Pancreas (tissue), 10 donors: ENCODE data around the gene ANO4. TPM values are rescaled to one million over a fixed set of nuclear protein-coding genes. Genes with fewer than 3 reads are reported as not detected.

Experiments
- ATAC-seq, 4 donors: fragments of 200-7000 bp; cut with Tn5 transposase; one replicate each; pipeline versions ENCODE4 v1.8.0 to v1.9.1; 2020; ENCODE audit warnings: mild to moderate bottlenecking in 4 of 4, moderate library complexity in 4 of 4
- DNase-seq, 6 donors: peaks; one replicate each; pipeline ENCODE4 v3.0.0-alpha.2; 2020
- FAIRE-seq: peaks from 2 replicates; lab custom pipeline; 2012; peaks lifted over from hg19 to GRCh38; lab: Jason Lieb, UNC
- H3K27ac ChIP-seq, 4 donors: fragments of 200-600 bp; sonication (generic); 1 replicate in 3 of 4; 2 replicates in 1 of 4; pipeline versions ENCODE4 v1.5.0 to v1.8.0; 2020
- H3K27me3 ChIP-seq, 4 donors: fragments of 200-600 bp; one replicate each; pipeline ENCODE4 v1.8.0; 2021
- H3K36me3 ChIP-seq, 3 donors: fragments of 200-600 bp; sonication (generic) in 1 of 3; one replicate each; pipeline versions ENCODE4 v1.5.0 to v1.8.0; 2020 to 2021
- H3K4me1 ChIP-seq, 3 donors: fragments of 200-600 bp; one replicate each; pipeline ENCODE4 v1.8.0; 2021
- H3K4me3 ChIP-seq, 4 donors: fragments of 200-600 bp; sonication (generic) in 2 of 4; one replicate each; pipeline versions ENCODE4 v1.5.0 to v1.8.0; 2020 to 2021
- H3K9me3 ChIP-seq, 4 donors: fragments of 200-600 bp; one replicate each; pipeline ENCODE4 v1.8.0; 2021
- CTCF ChIP-seq, 4 donors: fragments of 200-600 bp; sonication (generic) in 3 of 4; IDR thresholded peaks; one replicate each; pipeline versions ENCODE4 v1.5.0 to v1.8.0; 2021; ENCODE audit warnings: antibody characterized with exemption in 4 of 4
- WGBS, 2 donors: extraction: QIAGEN DNeasy Blood & Tissue Kit; methylation state at CpG; one replicate each; pipeline ENCODE4 v1.1.7; 2013; 5-methylcytosine and 5-hydroxymethylcytosine counted together
- intact Hi-C, 3 donors: fragments of 100-400 bp; cut with DNase I; formaldehyde crosslinking; loops; one replicate each; pipeline versions ENCODE4 v1.11.1 to v1.14.2; 2022
- polyA plus RNA-seq, 2 donors: library from polyadenylated mRNA; stranded (reverse); fragments of 200-250 nt; gene quantifications; one replicate each; pipeline ENCODE4 v1.2.3, GENCODE V29; 2013
- total RNA-seq, 6 donors: library from RNA; stranded (reverse); fragmentation: NEBNext Ultra II Directional in 4 of 6; extraction: Animal tissue kit (Norgen Biotek cat#: 25700) in 4 of 6; gene quantifications; one replicate each; pipeline versions ENCODE4 v1.2.1 to v1.2.4, GENCODE V29; 2021 to 2023
- donor health status: healthy with polysubstance abuse.
- donor health status: DM: no; HTN: no; CAD: no; lungs with moderate emphysema.
- donor health status: DM: no; HTN: no; CAD: no.
- donor health status: control.
- donor health status: control.
- donor health status: Bipolar disorder and iron deficiency.
- donor health status: DM: yes; HTN: yes; CAD: no.
- donor health status: DM: no; HTN: no; CAD: no.
- donor health status: DM: no; HTN: no; CAD: no.
- donor health status: DM: yes; HTN: yes; CAD: no.

Gene ANO4
- total and polyA plus RNA-seq, 8 donors, result 0.14 to 2.1 (median 0.28) TPM; not detected in 1

GRCh38 chr12:101166866-101167265 lies 372.3 kb downstream of the ANO4 start:
- no peak for TF ChIP-seq CTCF (IDR thresholded peaks at IDR 0.05)
- intact Hi-C loops, result no loop called here
- Histone ChIP-seq H3K9me3 (no peaks in the 10 kb centered on the region), H3K4me3 (no peak overlapping the region), H3K4me1 (no peaks in the 10 kb centered on the region), H3K27me3 (no peaks in the 10 kb centered on the region), H3K36me3 (no peaks in the 10 kb centered on the region), H3K27ac (no peak overlapping the region)
- no peak for FAIRE-seq
- DNase-seq, result no peak
- ATAC-seq, result no peak
- WGBS, 2 donors, result 54 to 62% methylated on average over 5 of the region's 5 CpGs

- intact Hi-C loops, result no loop called here
- H3K9me3 ChIP-seq, result no peaks in the 10 kb centered on the region
- H3K4me1 ChIP-seq, result no peaks in the 10 kb centered on the region
- H3K36me3 ChIP-seq, result no peaks in the 10 kb centered on the region
- no peak for TF ChIP-seq CTCF (IDR thresholded peaks at IDR 0.05)
- ATAC-seq (no peak), DNase-seq (no peak), FAIRE-seq (no peak)
- 77 to 87% methylated on average over 5 of the region's 5 CpGs for WGBS, 2 donors
- no peak overlapping the region for H3K4me3 ChIP-seq
- H3K27ac ChIP-seq, result no peak overlapping the region
- no peaks in the 10 kb centered on the region for H3K27me3 ChIP-seq
Measured at GRCh38 chr12:101168001-101168400, 373.4 kb downstream of the ANO4 start.

GRCh38 chr12:101172316-101172715 lies 377.7 kb downstream of the ANO4 start:
- no peak overlapping the region for H3K27ac ChIP-seq
- ATAC-seq (peak in 1 of 4 donors; percentile 12), FAIRE-seq (no peak), DNase-seq (peak in 2 of 6 donors; percentile 8 to 22)
- no peak for TF ChIP-seq CTCF (IDR thresholded peaks at IDR 0.05)
- H3K27me3 ChIP-seq, result no peaks in the 10 kb centered on the region
- intact Hi-C loops, result no loop called here
- H3K36me3 ChIP-seq, result no peaks in the 10 kb centered on the region
- H3K4me1 ChIP-seq, result no peaks in the 10 kb centered on the region
- H3K4me3 ChIP-seq, result no peak overlapping the region
- 41 to 47% methylated on average over 5 of the region's 5 CpGs for WGBS, 2 donors
- no peaks in the 10 kb centered on the region for H3K9me3 ChIP-seq

GRCh38 chr12:101173197-101173749 lies 378.7 kb downstream of the ANO4 start:
- no peak overlapping the region for H3K27ac ChIP-seq
- DNase-seq (peak in 2 of 6 donors; percentile 8 to 41), ATAC-seq (no peak)

More at GRCh38 chr12:101173197-101173749, 378.7 kb downstream of the ANO4 start:
- 74 to 80% methylated on average over 7 of the region's 7 CpGs for WGBS, 2 donors
- no peak for TF ChIP-seq CTCF (IDR thresholded peaks at IDR 0.05)
- FAIRE-seq, result no peak
- Histone ChIP-seq H3K36me3 (no peaks in the 10 kb centered on the region), H3K27me3 (no peaks in the 10 kb centered on the region), H3K9me3 (no peaks in the 10 kb centered on the region), H3K4me3 (no peak overlapping the region), H3K4me1 (no peaks in the 10 kb centered on the region)
- intact Hi-C loops, result no loop called here
